Measurements from ENCODE around the gene PDSS2.

Gene PDSS2

GRCh38 chr6:107184435-107184834 lies 274.9 kb downstream of the PDSS2 start:
- no peak for TF ChIP-seq REST (IDR thresholded peaks at IDR 0.05; ENCODE audit: insufficient read depth in 1 of 2, low read depth in 2 of 2, low read length in 2 of 2)
- no peak for TF ChIP-seq POLR2AphosphoS5 (IDR thresholded peaks at IDR 0.05; ENCODE audit: low read depth, low read length)

DNA sequence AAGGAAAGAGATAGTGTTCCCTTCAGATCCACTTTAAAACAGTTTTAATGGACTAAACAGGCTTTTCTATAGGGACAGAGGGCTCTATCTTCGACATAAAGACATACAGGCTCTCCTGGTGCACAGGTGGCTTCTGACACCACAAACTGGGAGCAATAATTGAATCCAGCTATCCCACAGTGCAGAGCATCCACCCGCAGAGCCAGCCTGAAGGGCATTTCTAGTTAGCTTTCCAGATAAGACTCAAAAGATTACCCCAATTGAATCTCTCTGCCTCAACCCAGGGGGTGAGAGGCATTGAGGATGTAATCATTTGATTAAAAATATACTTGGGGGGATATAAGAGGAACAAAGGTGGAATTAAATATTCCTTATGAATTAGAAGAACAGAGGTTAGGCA lies 279.3 kb downstream of the PDSS2 start:
- TF ChIP-seq TAF1 (IDR thresholded peaks at IDR 0.05; ENCODE audit: borderline replicate concordance, insufficient read depth, low read length) (no peak), REST (IDR thresholded peaks at IDR 0.05; ENCODE audit: insufficient read depth in 1 of 2, low read depth in 2 of 2, low read length in 2 of 2) (no peak), SIN3A (IDR thresholded peaks at IDR 0.05; ENCODE audit: borderline replicate concordance, insufficient read depth, low read length) (no peak), FOXP2 (optimal IDR thresholded peaks at IDR 0.05; ENCODE audit: borderline replicate concordance, extremely low read depth, extremely low read length, insufficient read depth) (no peak), POLR2AphosphoS5 (IDR thresholded peaks at IDR 0.05; ENCODE audit: low read depth, low read length) (no peak)

GRCh38 chr6:107179004-107179403 lies 280.4 kb downstream of the PDSS2 start:
- TF ChIP-seq POLR2AphosphoS5 (IDR thresholded peaks at IDR 0.05; ENCODE audit: low read depth, low read length) (no peak), FOXP2 (optimal IDR thresholded peaks at IDR 0.05; ENCODE audit: borderline replicate concordance, extremely low read depth, extremely low read length, insufficient read depth) (no peak), SIN3A (IDR thresholded peaks at IDR 0.05; ENCODE audit: borderline replicate concordance, insufficient read depth, low read length) (no peak), REST (IDR thresholded peaks at IDR 0.05; ENCODE audit: insufficient read depth in 1 of 2, low read depth in 2 of 2, low read length in 2 of 2) (no peak), TAF1 (IDR thresholded peaks at IDR 0.05; ENCODE audit: borderline replicate concordance, insufficient read depth, low read length) (no peak)

- TF ChIP-seq TAF1 (IDR thresholded peaks at IDR 0.05; ENCODE audit: borderline replicate concordance, insufficient read depth, low read length) (no peak), FOXP2 (optimal IDR thresholded peaks at IDR 0.05; ENCODE audit: borderline replicate concordance, extremely low read depth, extremely low read length, insufficient read depth) (no peak), REST (IDR thresholded peaks at IDR 0.05; ENCODE audit: insufficient read depth in 1 of 2, low read depth in 2 of 2, low read length in 2 of 2) (no peak), POLR2AphosphoS5 (IDR thresholded peaks at IDR 0.05; ENCODE audit: low read depth, low read length) (no peak), SIN3A (IDR thresholded peaks at IDR 0.05; ENCODE audit: borderline replicate concordance, insufficient read depth, low read length) (no peak)
Observed at GRCh38 chr6:107173779-107174178, 285.6 kb downstream of the PDSS2 start.

DNA sequence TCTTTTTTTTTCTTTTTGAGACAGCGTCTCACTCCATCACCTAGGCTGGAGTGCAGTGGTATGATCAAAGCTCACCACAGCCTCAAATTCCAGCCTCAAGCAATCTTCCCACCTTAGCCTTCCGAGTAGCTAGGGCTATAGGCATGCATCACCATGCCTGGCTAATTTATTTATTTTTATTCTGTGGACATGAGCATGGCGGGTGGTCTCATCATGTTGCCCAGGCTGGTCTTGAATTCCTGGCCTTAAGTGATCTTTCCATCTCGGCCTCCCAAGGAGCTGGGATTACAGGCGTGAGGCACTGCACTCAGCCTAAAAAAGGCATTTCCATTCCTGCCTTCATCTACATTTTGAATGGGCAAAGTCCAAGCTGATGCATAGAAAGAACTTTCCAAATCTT lies 287.9 kb downstream of the PDSS2 start:
- TF ChIP-seq FOXP2 (optimal IDR thresholded peaks at IDR 0.05; ENCODE audit: borderline replicate concordance, extremely low read depth, extremely low read length, insufficient read depth), result no peak
- TF ChIP-seq SIN3A (IDR thresholded peaks at IDR 0.05; ENCODE audit: borderline replicate concordance, insufficient read depth, low read length), result no peak
- no peak for TF ChIP-seq TAF1 (IDR thresholded peaks at IDR 0.05; ENCODE audit: borderline replicate concordance, insufficient read depth, low read length)
- TF ChIP-seq REST (IDR thresholded peaks at IDR 0.05; ENCODE audit: insufficient read depth in 1 of 2, low read depth in 2 of 2, low read length in 2 of 2), result no peak
- TF ChIP-seq POLR2AphosphoS5 (IDR thresholded peaks at IDR 0.05; ENCODE audit: low read depth, low read length), result no peak

Measured in PFSK-1 (cell line).